AG08395 (cell line): ENCODE results near the gene SETD7.
"Not testable (repeated sequence)": the region's sequence is repeated elsewhere in the genome, so short reads cannot be mapped to it uniquely, and the experiment has no call there.

Source experiments
- DNase-seq: peaks from one replicate; pipeline ENCODE4 v3.0.0; 2012; ENCODE audit warnings: mixed read lengths, low spot score

SETD7 gene

DNA sequence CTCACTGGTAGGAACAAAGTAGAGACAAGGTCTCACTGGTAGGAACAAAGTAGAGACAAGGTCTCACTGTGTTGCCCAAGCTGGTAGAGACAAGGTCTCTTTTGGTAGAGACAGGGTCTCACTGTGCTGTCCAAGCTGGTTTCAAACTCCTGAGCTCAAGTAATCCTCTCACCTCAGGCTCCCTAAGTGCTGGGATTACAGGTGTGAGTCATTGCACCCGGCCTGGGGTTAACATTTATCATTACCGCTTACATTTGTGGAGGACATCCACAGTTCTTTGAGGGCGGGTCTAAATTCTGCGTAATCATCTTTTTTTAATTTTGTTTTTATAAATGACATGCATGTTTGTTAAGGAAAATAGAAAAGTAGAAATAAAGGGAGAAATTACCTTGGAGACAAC, 90.1 kb downstream of the SETD7 start:
- no peak for DNase-seq

DNA sequence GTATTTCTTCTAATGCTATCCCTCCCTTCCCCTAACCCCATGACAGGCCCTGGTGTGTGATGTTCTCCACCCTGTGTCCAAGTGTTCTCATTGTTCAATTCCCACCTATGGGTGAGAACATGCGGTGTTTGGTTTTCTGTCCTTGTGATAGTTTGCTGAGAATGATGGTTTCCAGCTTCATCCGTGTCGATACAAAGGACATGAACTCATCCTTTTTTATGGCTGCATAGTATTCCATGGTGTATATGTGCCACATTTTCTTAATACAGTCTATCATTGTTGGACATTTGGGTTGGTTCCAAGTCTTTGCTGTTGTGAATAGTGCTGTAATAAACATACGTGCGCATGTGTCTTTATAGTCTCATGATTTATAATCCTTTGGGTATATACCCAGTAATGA, 91.5 kb downstream of the SETD7 start:
- not testable (repeated sequence) for DNase-seq

DNA sequence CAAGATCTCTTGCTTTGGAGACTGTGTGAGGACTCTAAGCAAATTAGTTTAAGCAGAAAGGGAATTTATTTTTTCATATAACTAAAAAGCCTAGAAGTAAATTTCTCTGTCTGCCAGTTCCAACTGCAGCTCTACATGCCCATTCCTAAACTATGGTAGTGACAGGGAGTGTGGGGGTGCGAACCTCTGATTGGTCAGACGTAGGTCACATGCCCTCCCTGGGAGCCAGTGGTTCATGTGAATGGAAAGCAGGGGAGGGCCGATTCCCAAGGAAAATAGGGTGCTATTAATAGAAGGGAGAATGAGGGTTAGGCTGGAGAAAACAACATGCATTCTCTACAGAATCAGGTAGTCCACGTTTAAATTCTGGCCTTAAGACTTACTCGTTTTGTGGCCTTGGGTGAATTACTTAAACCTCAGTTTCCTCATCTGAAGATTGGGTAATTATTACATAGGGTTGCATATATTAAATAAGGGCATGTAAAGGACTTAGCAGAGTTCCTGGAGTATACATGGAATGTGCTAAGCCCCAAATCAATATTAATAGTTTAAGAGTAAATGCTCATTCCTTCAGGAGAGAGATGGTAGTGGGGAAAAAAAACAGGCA, 94.9 kb downstream of the SETD7 start:
- no peak for DNase-seq

DNA sequence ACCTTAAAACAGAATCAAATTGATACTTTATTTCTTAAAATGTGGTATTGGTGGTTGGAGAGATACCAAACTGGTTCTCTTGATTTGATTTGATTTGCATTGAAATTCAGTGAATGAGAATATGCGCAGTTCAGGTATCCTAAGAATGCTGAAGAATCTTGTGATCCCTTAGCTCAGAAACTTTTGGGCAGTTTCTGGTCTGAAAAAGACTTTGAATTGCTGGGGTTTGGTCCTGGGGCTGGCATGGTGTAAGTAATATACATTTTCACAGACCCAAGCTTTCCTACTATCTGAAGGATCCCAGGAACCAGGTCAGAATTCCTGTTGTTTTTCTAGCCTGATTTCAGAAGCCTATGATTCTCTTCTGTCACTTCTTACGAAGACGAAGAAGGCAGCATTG, 95.5 kb downstream of the SETD7 start:
- DNase-seq = no peak

DNA sequence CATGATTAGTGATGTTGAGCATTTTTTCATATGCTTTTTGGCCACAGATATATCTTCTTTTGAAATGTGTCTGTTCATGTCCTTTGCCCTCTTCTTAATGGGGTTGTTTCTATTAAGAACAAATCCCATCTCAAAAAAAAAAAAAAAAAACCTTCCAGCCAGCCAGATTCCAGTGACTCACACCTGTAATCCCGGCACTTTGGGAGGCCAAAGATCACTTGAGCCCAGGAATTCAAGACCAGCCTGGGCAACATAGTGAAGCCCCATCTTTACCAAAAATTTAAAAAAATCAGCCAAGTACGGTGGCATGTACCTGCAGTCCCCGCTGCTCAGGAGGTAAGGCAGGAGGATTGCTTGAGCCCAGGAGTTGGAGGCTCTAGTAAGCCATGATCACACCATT, 97.0 kb downstream of the SETD7 start:
- DNase-seq = no peak

DNA sequence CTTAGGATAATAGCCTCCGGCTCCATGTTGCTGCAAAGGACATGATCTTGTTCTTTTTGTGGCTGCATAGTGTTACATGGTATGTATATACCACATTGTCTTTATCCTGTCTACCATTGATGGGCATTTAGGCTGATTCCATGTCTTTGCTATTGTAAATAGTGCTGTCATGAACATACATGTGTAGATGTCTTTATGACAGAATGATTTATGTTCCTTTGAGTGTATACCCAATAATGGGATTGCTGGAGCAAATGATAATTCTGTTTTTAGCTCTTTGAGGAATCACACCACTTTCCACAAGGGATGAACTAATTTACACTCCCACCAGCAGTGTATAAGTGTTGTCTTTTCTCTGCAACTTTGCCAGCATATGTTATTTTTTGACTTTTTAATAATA, 97.5 kb downstream of the SETD7 start:
- DNase-seq = no peak

DNA sequence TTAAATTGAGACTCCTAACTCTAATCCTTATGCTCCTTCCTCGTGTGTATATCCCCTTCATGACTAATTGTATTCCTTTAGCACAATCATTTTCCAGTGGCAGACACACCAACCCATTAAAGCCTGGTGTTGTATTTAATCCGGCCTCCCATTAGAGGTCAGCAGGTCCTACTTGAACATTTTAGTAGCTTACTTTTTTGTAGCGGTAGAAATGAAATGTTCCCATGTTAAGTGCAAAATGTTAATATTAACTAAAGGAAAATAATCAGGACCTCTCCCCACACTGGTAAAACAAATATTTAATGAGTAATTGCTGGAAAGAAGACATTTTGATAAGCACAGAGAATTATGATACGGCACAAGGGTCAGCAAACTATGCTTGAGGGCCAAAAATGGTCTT, 98.7 kb downstream of the SETD7 start:
- DNase-seq = no peak

DNA sequence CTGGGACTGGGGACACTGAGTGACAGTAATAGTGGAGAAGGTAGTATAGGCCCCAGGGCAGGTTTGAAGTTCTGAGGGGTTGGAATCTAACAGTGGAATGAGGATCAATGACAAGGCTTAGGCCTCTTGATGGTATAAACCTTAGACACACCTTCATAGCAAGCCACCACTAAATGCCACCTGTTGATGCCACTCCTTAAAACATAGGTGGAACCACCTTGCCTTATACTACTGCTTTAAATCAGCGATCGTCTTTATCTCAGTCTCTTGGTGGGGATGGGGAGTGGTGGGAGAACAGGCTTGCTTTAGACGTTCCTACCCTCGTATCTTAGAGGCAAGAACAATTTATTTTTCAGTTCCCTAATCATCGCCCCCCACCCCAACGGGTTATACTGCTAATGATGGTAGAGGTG, 100.9 kb downstream of the SETD7 start:
- no peak for DNase-seq

DNA sequence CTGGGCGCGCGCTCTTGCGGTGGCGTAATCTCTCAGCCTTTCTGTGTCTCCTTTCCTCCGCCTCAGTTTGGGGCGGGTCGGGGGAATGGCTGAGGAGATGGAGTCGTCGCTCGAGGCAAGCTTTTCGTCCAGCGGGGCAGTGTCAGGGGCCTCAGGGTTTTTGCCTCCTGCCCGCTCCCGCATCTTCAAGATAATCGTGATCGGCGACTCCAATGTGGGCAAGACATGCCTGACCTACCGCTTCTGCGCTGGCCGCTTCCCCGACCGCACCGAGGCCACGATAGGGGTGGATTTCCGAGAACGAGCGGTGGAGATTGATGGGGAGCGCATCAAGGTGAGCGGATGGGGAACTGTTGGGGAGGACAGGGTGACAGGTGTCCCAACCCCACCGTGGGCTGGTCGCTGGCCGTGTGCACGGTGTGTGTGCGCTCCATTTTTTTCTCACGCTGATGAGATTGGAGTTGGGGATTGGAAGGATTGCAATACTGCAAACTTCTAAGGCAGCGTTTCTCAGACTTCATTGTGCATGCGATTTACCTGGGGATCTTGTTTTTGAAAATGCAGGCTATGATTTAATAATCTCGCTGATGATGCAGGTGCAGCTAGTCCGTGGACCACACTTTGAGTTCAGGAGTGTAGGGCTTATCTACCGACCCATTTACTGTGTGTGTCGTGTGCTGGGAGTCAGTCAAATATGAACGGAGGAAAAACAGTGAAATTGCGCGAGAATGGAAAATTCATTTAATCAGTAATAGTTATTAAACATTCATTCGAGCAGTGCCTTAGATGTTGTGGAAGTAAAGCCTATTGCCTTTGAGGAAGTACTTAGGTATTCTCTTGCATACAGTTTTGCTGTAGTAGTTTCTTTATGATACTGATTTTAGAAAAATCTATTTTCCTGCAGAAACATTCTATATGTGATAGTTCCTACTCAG, 101.6 kb downstream of the SETD7 start, which contains the start of gene RAB33B:
Gene RAB33B, plus strand, starts transcription at position 11 of the 935 bp plus-strand sequence. Its CDS starts 75 bp downstream, at position 86.
- DNase-seq = no peak

DNA sequence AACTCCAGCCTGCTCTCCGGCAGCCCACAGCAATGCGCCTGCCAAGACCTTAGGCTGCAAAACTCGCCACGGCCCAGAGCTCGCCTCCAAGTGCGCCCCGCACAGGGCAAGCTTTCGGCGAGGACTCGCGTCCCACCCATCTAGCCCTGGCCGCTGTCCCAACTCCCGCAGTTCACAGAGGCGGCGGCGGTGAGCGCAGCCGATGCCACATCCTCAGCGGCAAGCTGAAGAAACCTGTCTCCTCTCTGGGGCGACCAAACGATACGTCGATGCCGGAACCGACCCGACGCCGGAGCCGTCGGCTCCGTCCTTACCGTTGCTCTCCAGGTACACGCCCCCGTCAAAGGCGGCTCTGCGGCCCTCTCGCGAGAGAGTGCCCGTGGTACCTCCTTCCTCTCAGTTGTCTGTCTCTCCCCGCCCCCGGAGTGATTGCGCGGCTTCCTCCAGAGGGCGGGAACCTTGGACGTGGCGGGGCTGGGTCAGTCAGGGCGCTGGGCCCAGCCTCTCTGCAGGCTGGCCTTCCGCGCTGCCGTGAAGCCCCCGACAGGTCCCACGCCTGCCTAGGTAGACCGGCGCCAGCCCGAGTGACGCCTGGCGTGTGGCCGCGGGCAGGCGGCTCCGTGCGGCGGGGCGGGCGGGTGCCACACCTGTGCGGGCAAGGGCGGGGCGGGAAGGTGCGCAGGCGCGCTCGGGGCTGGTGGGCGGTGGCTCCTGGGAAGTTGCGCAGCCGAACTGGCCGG, 102.5 kb downstream of the SETD7 start:
- peak; percentile 95 for DNase-seq

DNA sequence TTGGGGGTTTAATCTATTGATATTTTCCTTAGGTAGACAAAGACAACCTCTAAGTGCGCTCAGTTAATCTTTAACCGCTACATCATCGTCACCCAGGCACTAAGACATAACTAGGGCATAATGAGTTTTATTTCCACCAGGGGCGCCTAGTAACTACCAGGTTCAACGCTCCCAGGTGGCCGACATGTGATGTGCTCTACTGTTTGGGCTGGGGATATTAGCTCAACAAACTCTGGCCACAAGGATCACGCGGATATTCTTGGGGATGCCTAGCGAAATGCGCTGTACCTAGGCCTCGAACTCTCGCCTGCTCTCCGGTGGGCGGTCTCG, 103.0 kb downstream of the SETD7 start:
- DNase-seq = peak; percentile 58

DNA sequence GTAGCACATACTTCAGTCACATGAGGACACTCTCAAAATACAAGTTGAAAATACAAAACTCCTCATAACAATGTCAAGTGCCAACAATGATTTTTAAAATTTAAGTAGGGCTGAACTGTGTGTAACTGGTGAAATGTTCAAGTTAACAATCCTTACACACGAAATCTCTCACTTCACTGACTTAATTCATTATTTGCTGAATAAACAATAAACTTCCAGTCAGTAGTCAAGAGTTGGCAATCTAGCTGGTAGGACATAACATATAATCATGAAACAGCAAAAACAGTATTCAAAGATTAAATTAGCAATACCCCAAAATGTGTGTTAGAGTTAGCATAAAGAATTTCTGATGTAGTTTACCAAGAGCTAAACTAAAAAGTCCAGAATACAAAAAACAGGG, 104.0 kb downstream of the SETD7 start:
- no peak for DNase-seq

DNA sequence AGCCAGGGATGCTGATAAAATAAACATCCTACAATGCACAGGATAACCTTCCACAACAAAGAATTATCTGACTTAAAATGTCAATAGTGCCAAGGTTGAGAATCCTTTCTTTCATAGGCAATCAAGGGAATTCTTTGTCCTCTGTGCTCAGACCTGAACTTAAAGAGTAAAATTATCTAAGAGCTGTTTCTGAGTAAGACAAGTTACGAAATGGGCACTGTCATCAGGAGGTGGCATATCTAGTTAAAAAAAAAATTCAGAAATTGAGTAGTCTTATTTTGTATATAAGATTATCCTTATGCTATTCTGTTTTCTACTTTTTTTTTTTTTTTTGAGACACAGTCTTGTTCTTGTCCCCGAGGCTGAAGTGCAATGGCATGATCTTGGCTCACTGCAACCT, 105.4 kb downstream of the SETD7 start:
- DNase-seq = no peak

DNA sequence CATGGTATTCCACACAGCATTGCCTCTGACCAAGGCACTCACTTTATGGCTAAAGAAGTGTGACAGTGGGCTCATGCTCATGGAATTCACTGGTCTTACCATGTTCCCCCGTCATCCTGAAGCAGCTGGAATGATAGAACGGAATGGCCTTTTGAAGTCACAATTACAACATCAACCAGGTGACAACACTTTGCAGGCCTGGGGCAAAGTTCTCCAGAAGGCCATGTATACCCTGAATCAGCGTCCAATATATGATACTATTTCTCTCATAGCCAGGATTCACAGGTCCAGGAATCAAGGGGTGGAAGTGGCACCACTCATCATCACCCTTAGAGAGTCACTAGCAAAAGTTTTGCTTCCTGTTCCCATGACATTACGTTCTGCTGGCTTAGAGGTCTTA, 108.9 kb downstream of the SETD7 start:
- not testable (repeated sequence) for DNase-seq
